GM19324 (cell line): ENCODE results near the gene PRX.

ENCODE experiments used
- ATAC-seq: cut with Tn5 transposase; IDR thresholded peaks from one replicate; pipeline ENCODE4 v1.9.1; 2021; ENCODE audit warnings: mild to moderate bottlenecking, moderate library complexity; ENCODE audit not compliant: unreplicated experiment, low FRiP score

Gene PRX

GRCh38 chr19:40393894-40394815 is 19.0 kb downstream of the PRX start:
- no peak for ATAC-seq

- ATAC-seq: no peak
Measured at GRCh38 chr19:40392894-40393517, 20.2 kb downstream of the PRX start.

- ATAC-seq: no peak
Measured at GRCh38 chr19:40392123-40392522, 21.1 kb downstream of the PRX start.

GRCh38 chr19:40390084-40390742 is 23.0 kb downstream of the PRX start, which contains the start of gene HIPK4:
Gene HIPK4 (minus strand): TSS chr19:40390181. CDS start chr19:40389902, 279 bp downstream.
- no peak for ATAC-seq

GRCh38 chr19:40389404-40390083 is 23.6 kb downstream of the PRX start:
- no peak for ATAC-seq

- ATAC-seq: no peak
Measured at GRCh38 chr19:40388481-40388880, 24.7 kb downstream of the PRX start.

- no peak for ATAC-seq
Measured at GRCh38 chr19:40387155-40387554, 26.0 kb downstream of the PRX start.

GRCh38 chr19:40383668-40384248 is 29.4 kb downstream of the PRX start:
- ATAC-seq: no peak

- ATAC-seq: no peak
Measured at GRCh38 chr19:40381321-40381720, 31.9 kb downstream of the PRX start.

GRCh38 chr19:40380199-40381037 is 32.8 kb downstream of the PRX start:
- no peak for ATAC-seq

- no peak for ATAC-seq
Measured at GRCh38 chr19:40379446-40380198, 33.6 kb downstream of the PRX start.

- no peak for ATAC-seq
Measured at GRCh38 chr19:40378509-40378908, 34.7 kb downstream of the PRX start.

- no peak for ATAC-seq
Measured at GRCh38 chr19:40377876-40378385, 35.2 kb downstream of the PRX start.

- no peak for ATAC-seq
Measured at GRCh38 chr19:40376286-40376862, 36.8 kb downstream of the PRX start.

GRCh38 chr19:40374084-40374483 is 39.1 kb downstream of the PRX start:
- ATAC-seq: no peak

- no peak for ATAC-seq
Measured at GRCh38 chr19:40371802-40372122, 41.4 kb downstream of the PRX start.

- no peak for ATAC-seq
Measured at GRCh38 chr19:40370997-40371801, 42.0 kb downstream of the PRX start.
